GM19351 (cell line): ENCODE data around the gene PTH.

Experiments used
- ATAC-seq: cut with Tn5 transposase; IDR thresholded peaks from one replicate; pipeline ENCODE4 v1.9.1; 2021; ENCODE audit warnings: mild to moderate bottlenecking, moderate library complexity; ENCODE audit not compliant: unreplicated experiment

PTH gene

DNA sequence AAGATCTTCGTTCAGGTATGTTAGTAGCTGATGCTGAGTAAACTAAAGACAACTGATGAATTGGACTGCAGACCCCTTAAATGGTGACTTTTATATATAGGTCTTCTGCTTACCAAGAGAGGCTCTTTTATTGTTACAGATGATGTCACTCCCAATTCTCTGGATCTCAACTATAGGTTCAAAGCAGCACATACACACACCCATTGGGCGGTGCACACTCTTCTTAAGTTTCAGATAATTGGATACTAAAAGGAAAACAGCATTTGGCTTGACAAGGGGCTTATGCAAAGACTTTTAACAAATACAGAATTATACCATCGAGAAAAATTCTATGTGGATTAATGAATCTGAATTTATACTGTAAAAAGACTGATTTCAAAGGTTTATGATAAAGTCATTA lies at the start of gene PTH:
Gene PTH, minus strand, starts transcription at position 69 of the 400 bp plus-strand sequence. CDS start 3,142 bp downstream, outside the sequence.
- ATAC-seq: no peak

- no peak for ATAC-seq
These were observed 42.2 kb upstream of the PTH start for GRCh38 chr11:13538044-13538443.

DNA sequence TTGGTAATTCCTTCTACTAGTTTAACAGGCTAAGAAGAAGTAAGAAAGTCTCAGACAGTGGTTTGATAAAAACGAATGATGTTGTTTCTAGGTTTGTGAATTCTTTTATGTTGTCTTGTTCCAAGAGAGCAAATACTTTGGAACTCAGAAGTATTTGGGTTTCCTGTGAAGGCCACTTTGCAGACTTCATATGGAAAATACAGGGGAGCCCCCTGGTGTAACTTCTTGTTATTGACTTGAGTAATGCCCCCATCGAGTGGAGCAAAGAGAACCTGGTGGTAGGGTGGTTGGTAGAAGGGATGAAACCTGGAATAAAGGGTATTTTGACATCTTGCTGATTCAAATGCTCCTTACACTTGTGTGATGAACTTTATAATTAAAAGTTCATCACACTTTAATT lies 40.0 kb upstream of the PTH start:
- no peak for ATAC-seq

GRCh38 chr11:13534358-13534757 lies 38.6 kb upstream of the PTH start:
- ATAC-seq: no peak

DNA sequence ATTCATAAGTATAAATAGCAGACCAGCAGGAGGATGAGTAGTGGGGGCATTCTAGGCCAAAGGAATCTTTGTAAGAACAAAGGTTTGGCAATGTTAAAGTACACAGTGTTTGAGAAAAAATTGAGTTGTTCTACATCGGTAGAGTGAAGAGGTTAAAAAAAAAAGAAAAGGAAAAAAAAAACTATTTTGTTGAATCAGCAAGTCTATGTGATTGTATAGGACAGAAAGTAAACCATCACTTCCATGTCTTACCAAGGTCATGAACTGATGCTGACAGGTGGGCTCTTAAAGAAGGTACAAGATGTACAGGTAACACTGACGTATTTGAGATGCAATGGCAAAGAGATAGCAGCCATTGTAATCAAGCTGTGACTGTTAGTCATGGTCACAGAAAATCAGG lies 29.5 kb upstream of the PTH start:
- ATAC-seq: no peak

- no peak for ATAC-seq
These were observed 7.6 kb upstream of the PTH start for GRCh38 chr11:13503393-13503792.

GRCh38 chr11:13502492-13502891 lies 6.7 kb upstream of the PTH start:
- no peak for ATAC-seq

DNA sequence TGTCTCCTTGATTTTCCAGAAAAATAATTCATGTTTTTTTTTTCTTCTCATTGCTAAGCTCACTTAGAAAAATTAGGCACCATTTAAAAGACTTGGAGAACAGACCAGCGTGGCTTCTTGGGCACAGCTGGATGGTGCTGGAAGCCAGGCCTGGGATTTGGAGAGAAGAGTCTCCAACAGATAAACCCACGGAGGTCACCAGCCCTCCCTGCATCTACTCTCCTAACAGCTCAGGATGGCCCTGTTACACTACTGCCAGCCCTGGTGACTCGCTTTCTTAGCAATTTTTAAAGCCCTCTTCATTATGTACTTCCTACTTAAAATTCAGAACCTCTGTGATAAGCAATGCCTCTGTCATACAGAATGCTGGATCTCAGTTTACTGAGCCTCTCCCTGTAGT lies 1.7 kb downstream of the PTH start:
- no peak for ATAC-seq

GRCh38 chr11:13487661-13488030 lies 8.2 kb downstream of the PTH start:
- peak; percentile 81 for ATAC-seq

- ATAC-seq: peak; percentile 96
These were observed 8.7 kb downstream of the PTH start for GRCh38 chr11:13486926-13487660.

DNA sequence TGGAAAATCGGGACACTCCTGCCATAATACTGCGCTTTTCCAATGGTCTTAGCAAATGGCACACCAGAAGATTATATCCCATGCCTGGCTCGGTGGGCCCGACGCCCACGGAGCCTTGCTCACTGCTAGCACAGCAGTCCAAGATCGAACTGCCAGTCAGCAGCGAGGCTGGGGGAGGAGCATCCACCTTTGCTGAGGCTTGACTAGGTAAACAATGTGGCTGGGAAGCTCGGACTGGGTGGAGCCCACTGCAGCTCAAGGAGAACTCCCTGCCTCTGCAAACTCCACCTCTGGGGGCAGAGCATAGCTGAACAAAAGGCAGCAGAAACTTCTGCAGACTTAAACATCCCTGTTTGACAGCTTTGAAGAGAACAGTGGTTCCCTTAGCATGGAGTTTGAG lies 15.6 kb downstream of the PTH start:
- ATAC-seq: no peak

GRCh38 chr11:13479688-13480087 lies 16.1 kb downstream of the PTH start:
- ATAC-seq: no peak

GRCh38 chr11:13475091-13475490 lies 20.7 kb downstream of the PTH start:
- ATAC-seq: no peak

DNA sequence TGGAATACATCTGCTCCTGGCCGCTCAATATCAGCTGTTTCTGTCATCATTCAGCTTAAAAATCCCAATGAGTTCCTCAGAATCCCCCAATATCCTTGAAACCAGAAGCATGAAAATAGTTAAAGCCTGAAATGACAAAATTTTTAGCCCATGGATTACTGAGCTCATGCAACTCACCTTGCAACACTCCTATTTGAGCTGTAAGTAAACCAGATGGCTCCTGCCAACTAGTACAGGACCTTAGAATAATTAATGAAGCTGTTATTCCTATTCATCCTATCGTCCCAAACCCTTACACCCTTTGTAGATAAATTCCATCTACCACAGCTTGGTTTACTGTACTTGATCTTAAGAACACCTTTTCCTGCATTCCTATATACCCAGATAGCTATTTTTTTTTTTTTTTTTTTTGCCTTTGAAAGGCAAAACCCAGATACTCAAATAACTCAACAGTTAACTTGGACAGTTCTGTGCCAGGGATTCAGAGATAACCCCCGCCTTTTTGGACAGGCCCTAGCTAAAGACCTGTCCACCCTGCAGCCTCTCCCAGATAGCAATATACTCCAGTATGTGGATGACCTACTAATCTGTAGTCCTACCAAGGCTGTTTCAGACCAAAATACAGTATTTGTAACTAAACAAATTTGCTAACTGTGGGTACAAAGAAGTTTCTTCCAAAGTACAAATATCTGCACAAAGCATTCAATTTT lies 22.6 kb downstream of the PTH start:
- no peak for ATAC-seq

- no peak for ATAC-seq
These were observed 27.0 kb downstream of the PTH start for GRCh38 chr11:13468750-13469149.

DNA sequence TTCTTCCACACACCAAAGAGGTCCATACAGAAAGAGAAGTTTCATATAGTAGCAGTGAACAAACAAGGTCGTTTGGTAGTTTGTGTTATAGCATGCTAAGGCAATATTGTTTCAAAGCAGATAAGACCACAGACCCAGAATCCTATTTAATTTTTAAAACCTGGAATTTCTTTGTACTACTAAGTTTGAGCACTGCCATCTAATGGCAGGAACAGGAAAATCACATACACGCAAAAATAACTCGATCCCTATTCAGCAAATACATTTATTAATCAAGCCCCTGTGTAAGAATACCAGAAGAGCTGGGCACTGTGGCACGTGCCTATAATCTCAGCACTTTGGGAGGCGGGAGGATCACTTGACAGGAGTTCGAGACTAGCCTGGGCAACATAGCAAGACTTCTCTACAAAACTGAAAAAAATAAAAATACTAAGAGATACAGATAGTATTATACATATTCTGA lies 29.9 kb downstream of the PTH start:
- no peak for ATAC-seq

GRCh38 chr11:13463779-13464290 lies 32.0 kb downstream of the PTH start:
- ATAC-seq: no peak

GRCh38 chr11:13462901-13463778 lies 32.7 kb downstream of the PTH start, which contains the start of gene BTBD10:
Gene BTBD10 (minus strand): TSS chr11:13463222. CDS start chr11:13445124, 18,098 bp downstream.
- peak; percentile 91 for ATAC-seq

GRCh38 chr11:13462311-13462900 lies 33.4 kb downstream of the PTH start:
- peak; percentile 38 for ATAC-seq

GRCh38 chr11:13461291-13461690 lies 34.5 kb downstream of the PTH start:
- ATAC-seq: no peak
